ENCODE data around the gene CACFD1.

CACFD1 gene

GRCh38 chr9:133493845-133494540 is 34.2 kb downstream of the CACFD1 start:
- TF ChIP-seq, protein P1, sequence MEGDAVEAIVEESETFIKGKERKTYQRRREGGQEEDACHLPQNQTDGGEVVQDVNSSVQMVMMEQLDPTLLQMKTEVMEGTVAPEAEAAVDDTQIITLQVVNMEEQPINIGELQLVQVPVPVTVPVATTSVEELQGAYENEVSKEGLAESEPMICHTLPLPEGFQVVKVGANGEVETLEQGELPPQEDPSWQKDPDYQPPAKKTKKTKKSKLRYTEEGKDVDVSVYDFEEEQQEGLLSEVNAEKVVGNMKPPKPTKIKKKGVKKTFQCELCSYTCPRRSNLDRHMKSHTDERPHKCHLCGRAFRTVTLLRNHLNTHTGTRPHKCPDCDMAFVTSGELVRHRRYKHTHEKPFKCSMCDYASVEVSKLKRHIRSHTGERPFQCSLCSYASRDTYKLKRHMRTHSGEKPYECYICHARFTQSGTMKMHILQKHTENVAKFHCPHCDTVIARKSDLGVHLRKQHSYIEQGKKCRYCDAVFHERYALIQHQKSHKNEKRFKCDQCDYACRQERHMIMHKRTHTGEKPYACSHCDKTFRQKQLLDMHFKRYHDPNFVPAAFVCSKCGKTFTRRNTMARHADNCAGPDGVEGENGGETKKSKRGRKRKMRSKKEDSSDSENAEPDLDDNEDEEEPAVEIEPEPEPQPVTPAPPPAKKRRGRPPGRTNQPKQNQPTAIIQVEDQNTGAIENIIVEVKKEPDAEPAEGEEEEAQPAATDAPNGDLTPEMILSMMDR (IDR thresholded peaks at IDR 0.05), result no peak

DNA sequence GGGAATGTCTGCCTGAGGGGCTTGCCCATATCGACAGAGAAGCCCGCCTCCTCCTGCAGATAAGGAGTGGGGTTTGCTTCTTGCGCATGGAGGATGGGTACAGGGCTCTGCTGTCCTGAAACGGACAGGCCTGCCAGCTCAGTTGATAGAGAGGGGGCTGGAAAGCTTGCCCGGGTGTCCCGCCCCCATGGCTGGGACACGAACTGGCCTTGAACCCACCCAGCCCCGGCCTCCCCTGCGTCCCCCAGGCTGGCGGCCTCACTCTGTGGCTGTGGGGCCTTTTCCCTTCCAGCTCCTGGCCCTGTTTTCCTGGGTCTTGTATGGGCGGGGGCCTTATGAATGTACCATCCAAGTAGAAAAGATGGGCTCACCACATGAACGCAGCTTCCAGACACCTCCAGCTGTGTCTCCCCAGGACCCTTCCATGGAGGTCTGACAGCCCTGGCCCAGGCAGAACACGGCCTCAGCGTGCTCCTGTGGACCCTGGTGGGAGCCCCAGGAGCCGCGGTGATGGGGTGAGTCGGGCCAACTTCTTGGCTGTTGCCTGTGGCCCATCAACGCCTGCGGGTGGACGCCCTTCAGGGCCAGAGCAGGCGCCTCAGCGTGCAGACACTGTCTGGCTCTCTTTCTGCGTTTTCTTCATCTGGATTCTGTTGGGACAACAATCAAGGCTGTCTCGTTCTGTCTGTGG is 35.0 kb downstream of the CACFD1 start:
- TF ChIP-seq, protein P1 (IDR thresholded peaks at IDR 0.05), result no peak

GRCh38 chr9:133495327-133496293 is 35.8 kb downstream of the CACFD1 start:
- TF ChIP-seq, protein P1 (IDR thresholded peaks at IDR 0.05), result no peak

DNA sequence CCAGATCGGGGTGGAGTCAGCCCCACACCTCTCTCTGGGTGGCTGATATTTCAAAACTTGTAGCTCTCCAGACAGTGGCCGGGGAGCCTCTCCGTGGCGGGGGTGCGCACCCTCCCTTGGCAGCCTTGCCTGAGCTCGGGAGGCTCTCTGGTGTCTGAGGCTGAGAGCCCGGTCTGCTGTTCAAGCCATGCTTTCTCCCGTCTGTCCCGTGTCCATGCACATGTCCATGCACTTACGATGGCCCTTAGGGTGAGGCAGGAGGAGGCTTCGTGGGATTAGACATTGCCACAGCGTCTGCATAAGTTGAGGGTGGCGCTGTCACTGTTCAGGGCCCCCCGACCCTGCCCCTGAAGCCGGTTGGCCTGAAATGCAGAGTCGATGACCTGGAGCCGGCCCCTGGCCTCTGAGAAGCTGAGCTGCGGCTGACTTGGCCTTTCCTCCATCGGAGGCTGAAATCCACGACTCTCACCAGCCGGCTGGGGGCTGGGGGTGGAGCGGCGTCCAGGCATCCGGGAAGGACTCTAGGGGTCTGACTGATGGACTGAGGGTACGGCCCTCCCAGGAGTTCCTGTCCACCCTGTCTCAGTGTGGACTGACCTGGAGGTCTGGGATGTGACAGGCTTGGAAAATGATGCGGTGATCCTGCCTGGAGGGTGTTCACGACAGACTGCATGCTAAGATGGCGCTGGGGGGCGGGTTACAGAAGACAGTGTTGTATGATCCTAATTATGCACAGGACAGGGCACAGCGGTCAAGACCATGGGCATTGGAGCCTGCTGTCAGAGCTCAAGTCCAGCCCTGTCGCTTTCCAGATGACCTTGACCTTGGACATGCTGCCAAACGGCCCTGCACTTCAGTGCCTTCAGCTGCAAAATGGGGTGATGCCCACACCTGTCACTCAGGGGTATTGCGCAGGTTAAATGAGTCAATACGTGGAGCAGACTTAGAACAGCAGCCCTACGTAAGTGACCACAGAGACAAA is 37.4 kb downstream of the CACFD1 start:
- TF ChIP-seq, protein P1 (IDR thresholded peaks at IDR 0.05), result no peak

- TF ChIP-seq, protein P1 (IDR thresholded peaks at IDR 0.05), result no peak
These were observed 39.5 kb downstream of the CACFD1 start for GRCh38 chr9:133499132-133499891.

DNA sequence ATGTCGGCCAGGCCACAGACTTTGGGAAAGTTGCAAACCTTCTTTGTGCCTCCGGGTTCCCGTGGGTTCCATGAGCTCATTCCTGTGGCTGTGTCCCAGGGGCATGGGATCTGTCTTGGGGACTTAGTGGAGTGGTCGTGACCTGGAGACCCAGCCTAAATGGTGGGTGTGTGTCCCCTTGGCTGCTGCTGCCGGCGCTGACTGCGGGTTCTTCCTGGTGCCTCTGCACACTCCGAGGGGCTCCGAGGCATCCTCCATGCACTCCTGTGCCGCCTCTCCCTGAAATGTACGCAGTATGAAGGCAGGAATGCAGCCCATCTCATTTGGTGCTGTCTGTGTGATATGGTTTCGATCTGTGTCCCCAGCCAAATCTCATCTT is 40.1 kb downstream of the CACFD1 start:
- TF ChIP-seq, protein P1 (IDR thresholded peaks at IDR 0.05), result no peak
